ENCODE measurements around the gene PEX14. TPM values are rescaled to one million over a fixed set of nuclear protein-coding genes. Genes with fewer than 3 reads are reported as not detected.

PEX14 gene
- total RNA-seq, 4 donors from 2014 or later: 10.1 to 22.7 (median 15.1) TPM

DNA sequence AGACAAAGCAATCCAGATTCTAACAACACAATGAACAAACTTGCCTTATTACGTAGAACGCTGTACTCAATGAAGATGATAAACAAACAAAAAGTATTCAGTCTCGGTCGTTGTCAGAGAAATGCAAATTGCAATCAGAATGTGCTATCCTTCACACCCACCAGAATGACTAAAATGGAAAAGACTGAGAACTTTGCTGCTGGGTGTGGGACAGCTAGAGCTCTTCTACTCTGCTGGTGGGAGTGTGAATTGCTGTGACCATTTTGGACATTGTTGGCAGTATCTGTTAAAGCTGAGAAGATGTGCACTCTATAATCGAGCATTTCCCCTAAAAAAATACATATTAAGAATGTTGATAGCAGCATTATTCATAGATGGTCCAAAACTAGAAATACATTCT is 111.4 kb downstream of the PEX14 start:
- 88 to 90% methylated on average over 5 of the region's 5 CpGs for WGBS, 2 donors (ENCODE audit: low coverage in 1 of 2)
- Histone ChIP-seq H3K9me3 (no peaks in the 10 kb centered on the region), H3K36me3 (no peaks in the 10 kb centered on the region), H3K4me1 (peaks cover 0 to 4% (median 0%) of the 10 kb centered on the region in 3 donors), H3K27ac (no peak overlapping the region), H3K4me3 (no peak overlapping the region), H3K27me3 (no peaks in the 10 kb centered on the region)
- no peak for ATAC-seq
- no peak for TF ChIP-seq POLR2AphosphoS5 (IDR thresholded peaks at IDR 0.05)
- no peak for TF ChIP-seq POLR2A (IDR thresholded peaks at IDR 0.05)
- TF ChIP-seq, protein P1, sequence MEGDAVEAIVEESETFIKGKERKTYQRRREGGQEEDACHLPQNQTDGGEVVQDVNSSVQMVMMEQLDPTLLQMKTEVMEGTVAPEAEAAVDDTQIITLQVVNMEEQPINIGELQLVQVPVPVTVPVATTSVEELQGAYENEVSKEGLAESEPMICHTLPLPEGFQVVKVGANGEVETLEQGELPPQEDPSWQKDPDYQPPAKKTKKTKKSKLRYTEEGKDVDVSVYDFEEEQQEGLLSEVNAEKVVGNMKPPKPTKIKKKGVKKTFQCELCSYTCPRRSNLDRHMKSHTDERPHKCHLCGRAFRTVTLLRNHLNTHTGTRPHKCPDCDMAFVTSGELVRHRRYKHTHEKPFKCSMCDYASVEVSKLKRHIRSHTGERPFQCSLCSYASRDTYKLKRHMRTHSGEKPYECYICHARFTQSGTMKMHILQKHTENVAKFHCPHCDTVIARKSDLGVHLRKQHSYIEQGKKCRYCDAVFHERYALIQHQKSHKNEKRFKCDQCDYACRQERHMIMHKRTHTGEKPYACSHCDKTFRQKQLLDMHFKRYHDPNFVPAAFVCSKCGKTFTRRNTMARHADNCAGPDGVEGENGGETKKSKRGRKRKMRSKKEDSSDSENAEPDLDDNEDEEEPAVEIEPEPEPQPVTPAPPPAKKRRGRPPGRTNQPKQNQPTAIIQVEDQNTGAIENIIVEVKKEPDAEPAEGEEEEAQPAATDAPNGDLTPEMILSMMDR (IDR thresholded peaks at IDR 0.05): no peak
- no peak for TF ChIP-seq EP300 (IDR thresholded peaks at IDR 0.05)

DNA sequence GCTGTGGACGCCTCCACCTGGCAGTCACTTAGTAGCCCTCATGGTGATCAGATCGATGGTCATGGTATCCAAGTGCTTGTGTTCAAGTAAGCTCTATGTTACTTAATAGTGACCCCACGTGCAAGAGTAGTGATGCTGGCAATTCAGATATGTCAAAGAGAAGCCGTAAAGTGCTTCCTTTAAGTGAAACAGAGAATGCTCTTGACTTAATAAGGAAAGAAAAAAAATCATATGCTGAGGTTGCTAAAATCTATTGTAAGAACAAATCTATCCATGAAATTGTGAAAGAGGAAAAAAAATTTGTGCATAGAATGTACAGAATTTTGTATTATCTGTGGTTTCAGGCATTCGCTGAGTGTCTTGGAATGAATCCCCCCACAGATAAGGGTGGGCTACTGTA is 113.9 kb downstream of the PEX14 start:
- no peak overlapping the region for H3K27ac ChIP-seq
- peaks cover 0 to 24% (median 0%) of the 10 kb centered on the region in 3 donors for H3K4me1 ChIP-seq
- ATAC-seq: no peak
- TF ChIP-seq POLR2A (IDR thresholded peaks at IDR 0.05): no peak
- no peak for TF ChIP-seq POLR2AphosphoS5 (IDR thresholded peaks at IDR 0.05)
- TF ChIP-seq, protein P1 (IDR thresholded peaks at IDR 0.05): no peak
- TF ChIP-seq EP300 (IDR thresholded peaks at IDR 0.05): no peak
- no peak overlapping the region for H3K4me3 ChIP-seq
- no peaks in the 10 kb centered on the region for H3K36me3 ChIP-seq
- no peaks in the 10 kb centered on the region for H3K9me3 ChIP-seq
- no peaks in the 10 kb centered on the region for H3K27me3 ChIP-seq
- 98 to 100% methylated on average over 2 to 5 of the region's 5 CpGs for WGBS, 2 donors (ENCODE audit: low coverage in 1 of 2)

DNA sequence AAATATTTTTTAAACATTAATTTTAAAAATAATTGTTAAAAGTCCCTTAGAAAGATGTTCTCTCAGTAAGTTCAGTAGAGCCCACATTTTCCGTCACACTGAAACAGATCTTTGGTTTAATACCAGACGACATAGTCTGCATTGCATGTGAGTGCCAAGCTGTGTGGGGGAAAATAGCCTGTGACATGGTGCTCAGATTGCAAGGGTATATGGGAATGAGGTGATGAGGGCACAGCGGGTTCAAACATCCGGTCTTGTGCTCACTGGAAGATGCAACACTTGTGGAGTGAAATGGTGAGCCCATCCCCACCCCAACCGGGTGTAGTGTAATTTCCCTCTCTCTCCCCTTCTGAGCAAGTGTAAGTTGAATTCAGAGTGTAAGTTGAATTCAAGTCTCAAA is 114.3 kb downstream of the PEX14 start:
- WGBS, 2 donors (ENCODE audit: low coverage in 1 of 2): 97 to 100% methylated on average over 2 to 4 of the region's 5 CpGs
- peaks cover 0 to 24% (median 0%) of the 10 kb centered on the region in 3 donors for H3K4me1 ChIP-seq
- no peaks in the 10 kb centered on the region for H3K36me3 ChIP-seq
- no peak for TF ChIP-seq POLR2A (IDR thresholded peaks at IDR 0.05)
- no peak for TF ChIP-seq POLR2AphosphoS5 (IDR thresholded peaks at IDR 0.05)
- TF ChIP-seq EP300 (IDR thresholded peaks at IDR 0.05): no peak
- TF ChIP-seq, protein P1 (IDR thresholded peaks at IDR 0.05): no peak
- H3K27me3 ChIP-seq: no peaks in the 10 kb centered on the region
- no peak for ATAC-seq
- no peak overlapping the region for H3K4me3 ChIP-seq
- no peaks in the 10 kb centered on the region for H3K9me3 ChIP-seq
- H3K27ac ChIP-seq: no peak overlapping the region

DNA sequence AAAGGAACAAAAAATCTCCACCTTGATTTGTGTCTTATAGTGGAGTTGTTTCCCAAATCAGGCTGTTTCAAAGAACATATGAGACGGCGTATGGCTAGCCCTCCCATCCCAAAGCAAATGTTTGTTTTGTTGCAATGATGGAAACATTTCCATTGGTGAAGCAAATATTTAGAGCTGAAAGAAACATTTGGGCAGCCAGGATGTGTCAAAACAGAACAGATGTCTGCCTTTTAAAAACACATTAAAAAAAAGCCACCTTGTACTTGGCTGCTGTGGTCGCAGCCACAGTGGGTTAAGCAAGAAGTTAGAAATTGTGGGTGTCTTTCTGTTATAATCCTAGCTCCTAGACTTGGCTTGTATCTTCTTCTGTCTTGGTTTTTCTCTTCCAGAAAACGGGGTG is 116.3 kb downstream of the PEX14 start:
- WGBS, 2 donors (ENCODE audit: low coverage in 1 of 2): 50 to 66% methylated on average over 4 of the region's 4 CpGs
- ATAC-seq: no peak
- H3K4me3 ChIP-seq: no peak overlapping the region

DNA sequence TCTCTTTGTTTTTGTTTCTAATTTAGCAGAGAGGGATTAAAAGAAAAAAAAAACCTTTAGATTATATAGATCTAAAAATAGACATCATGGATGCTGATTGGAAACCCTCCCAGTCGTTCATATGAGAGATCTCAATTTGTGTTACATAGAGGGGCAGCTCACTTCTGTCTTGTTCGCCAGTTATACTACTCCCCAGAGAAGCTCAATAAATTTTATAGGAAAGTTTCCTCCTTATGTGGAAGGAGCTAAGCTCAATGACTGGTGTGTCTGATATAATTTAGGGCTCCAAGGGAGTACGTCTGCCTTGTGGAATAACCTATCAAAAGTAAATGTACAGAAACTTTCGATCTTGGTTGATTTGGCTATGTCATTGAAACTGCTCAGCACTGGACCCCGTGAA is 117.6 kb downstream of the PEX14 start:
- no peaks in the 10 kb centered on the region for H3K9me3 ChIP-seq
- H3K4me1 ChIP-seq: peaks cover 0 to 37% (median 0%) of the 10 kb centered on the region in 3 donors
- ATAC-seq: no peak
- H3K4me3 ChIP-seq: no peak overlapping the region
- no peaks in the 10 kb centered on the region for H3K27me3 ChIP-seq
- H3K36me3 ChIP-seq: no peaks in the 10 kb centered on the region
- H3K27ac ChIP-seq: peak overlapping the region in 1 of 4 donors; percentile 39
- TF ChIP-seq EP300 (IDR thresholded peaks at IDR 0.05) (no peak), POLR2AphosphoS5 (IDR thresholded peaks at IDR 0.05) (no peak), POLR2A (IDR thresholded peaks at IDR 0.05) (no peak)
- TF ChIP-seq, protein P1 (IDR thresholded peaks at IDR 0.05): no peak
- 17 to 55% methylated on average over 3 to 4 of the region's 5 CpGs for WGBS, 2 donors (ENCODE audit: low coverage in 1 of 2)

More for the DNA sequence above, 116.3 kb downstream of the PEX14 start:
- Histone ChIP-seq H3K27me3 (no peaks in the 10 kb centered on the region), H3K36me3 (no peaks in the 10 kb centered on the region), H3K9me3 (no peaks in the 10 kb centered on the region), H3K4me1 (peaks cover 0 to 31% (median 0%) of the 10 kb centered on the region in 3 donors), H3K27ac (no peak overlapping the region)
- TF ChIP-seq POLR2A (IDR thresholded peaks at IDR 0.05) (no peak), POLR2AphosphoS5 (IDR thresholded peaks at IDR 0.05) (no peak), EP300 (IDR thresholded peaks at IDR 0.05) (no peak)
- TF ChIP-seq, protein P1 (IDR thresholded peaks at IDR 0.05): no peak

All from gastroesophageal sphincter (tissue), 4 donors.